HepG2 (cell line): ENCODE data around the gene ATG16L2. TPM values are rescaled to one million over a fixed set of nuclear protein-coding genes. Genes with fewer than 3 reads are reported as not detected.

Source experiments
- BHLHE40 ChIP-seq: IDR thresholded peaks from 2 replicates; pipeline ENCODE4 v1.6.1; 2011; ENCODE audit warnings: low read length, improper control_type of control experiment
- BORCS8-MEF2B ChIP-seq: sonication (generic); formaldehyde crosslinking; IDR thresholded peaks from 2 replicates; pipeline ENCODE4 v1.8.0; 2022; ENCODE audit warnings: mild to moderate bottlenecking, missing genetic modification reagents
- CCDC6 ChIP-seq: sonication (generic); formaldehyde crosslinking; IDR thresholded peaks from 2 replicates; pipeline ENCODE4 v1.8.1; 2022; ENCODE audit warnings: mild to moderate bottlenecking, missing genetic modification reagents, moderate library complexity
- GPBP1L1 ChIP-seq: sonication (generic); formaldehyde crosslinking; IDR thresholded peaks from 2 replicates; pipeline ENCODE4 v1.5.0; 2020; ENCODE audit warnings: mild to moderate bottlenecking, missing genetic modification reagents
- MEIS1 ChIP-seq: sonication (generic); formaldehyde crosslinking; IDR thresholded peaks from 2 replicates; pipeline ENCODE4 v1.9.0; 2021; ENCODE audit warnings: mild to moderate bottlenecking, missing genetic modification reagents, moderate library complexity, borderline replicate concordance
- MYC ChIP-seq: sonication (generic); formaldehyde crosslinking; IDR thresholded peaks from 2 replicates; pipeline ENCODE4 v1.9.0; 2021; ENCODE audit warnings: missing genetic modification reagents, borderline replicate concordance
- SALL1 ChIP-seq: sonication (generic); formaldehyde crosslinking; IDR thresholded peaks from 2 replicates; pipeline ENCODE4 v1.8.0; 2022; ENCODE audit warnings: mild to moderate bottlenecking, missing genetic modification reagents
- STAT5B ChIP-seq: sonication (generic); formaldehyde crosslinking; IDR thresholded peaks from 2 replicates; pipeline ENCODE4 v1.4.0; 2020; ENCODE audit warnings: missing genetic modification reagents
- TEAD3 ChIP-seq: optimal IDR thresholded peaks from 2 replicates; pipeline ENCODE3; 2016; ENCODE audit warnings: borderline replicate concordance
- TOE1 ChIP-seq: sonication (generic); formaldehyde crosslinking; IDR thresholded peaks from 2 replicates; pipeline ENCODE4 v1.4.0; 2020; ENCODE audit warnings: mild to moderate bottlenecking, missing genetic modification reagents
- YEATS2 ChIP-seq: sonication (generic); formaldehyde crosslinking; IDR thresholded peaks from 2 replicates; pipeline ENCODE4 v1.4.0; 2020; ENCODE audit warnings: missing genetic modification reagents, borderline replicate concordance
- ZNF3 ChIP-seq: IDR thresholded peaks from 2 replicates; pipeline ENCODE4 v1.7.0; 2017; ENCODE audit warnings: inconsistent platforms
- ZNF484 ChIP-seq: sonication (generic); formaldehyde crosslinking; IDR thresholded peaks from 2 replicates; pipeline ENCODE4 v1.5.1; 2020; ENCODE audit warnings: mild to moderate bottlenecking, low read depth, missing genetic modification reagents, borderline replicate concordance
- ZNF609 ChIP-seq: sonication (generic); formaldehyde crosslinking; IDR thresholded peaks from 2 replicates; pipeline ENCODE4 v1.4.0; 2020; ENCODE audit warnings: mild to moderate bottlenecking, missing genetic modification reagents, borderline replicate concordance
- ZNF773 ChIP-seq: sonication (generic); formaldehyde crosslinking; IDR thresholded peaks from 2 replicates; pipeline ENCODE4 v1.4.0; 2020; ENCODE audit warnings: missing genetic modification reagents, borderline replicate concordance
- ZNF792 ChIP-seq: IDR thresholded peaks from 2 replicates; pipeline ENCODE4 v1.6.1; 2016
- polyA plus RNA-seq, 8 experiments: library from polyadenylated mRNA; depleted of rRNA in 3 of 8; stranded (reverse) in 7 of 8; unstranded in 1 of 8; fragments of >200 nt; fragmentation: Illumina TruSeq in 4 of 8; extraction: Trizol in 4 of 8; gene quantifications; 2 replicates each; pipeline versions ENCODE4 v1.2.1 to v1.2.3, GENCODE V29; 2011 to 2016; ENCODE audit warnings: low read depth in 4 of 8, missing spikeins in 1 of 8, mixed read lengths in 1 of 8; ENCODE audit not compliant: insufficient read depth in 1 of 8
- total RNA-seq, 5 experiments: library from RNA; depleted of rRNA; stranded (reverse); fragments of >200 nt; fragmentation: Illumina TruSeq; extraction: Trizol; gene quantifications; 2 replicates each; pipeline ENCODE4 v1.2.3, GENCODE V29; 2016; ENCODE audit warnings: low read depth in 1 of 5
- TF ChIP-seq, protein P1 (sequence below): fragments of 450-650 bp; IDR thresholded peaks from 2 replicates; pipeline ENCODE4 v1.6.1; 2017; ENCODE audit warnings: mild to moderate bottlenecking
- TF ChIP-seq, protein P2 (sequence below): sonication (generic); formaldehyde crosslinking; IDR thresholded peaks from 2 replicates; pipeline ENCODE4 v1.5.0; 2020; ENCODE audit warnings: mild to moderate bottlenecking, missing genetic modification reagents

The ATG16L2 gene
- total and polyA plus RNA-seq, 2 of the 13 experiments (the other 11 are each of a cell fraction or from before 2014, with no cell fraction given) = 6.2 to 14.8 TPM

DNA sequence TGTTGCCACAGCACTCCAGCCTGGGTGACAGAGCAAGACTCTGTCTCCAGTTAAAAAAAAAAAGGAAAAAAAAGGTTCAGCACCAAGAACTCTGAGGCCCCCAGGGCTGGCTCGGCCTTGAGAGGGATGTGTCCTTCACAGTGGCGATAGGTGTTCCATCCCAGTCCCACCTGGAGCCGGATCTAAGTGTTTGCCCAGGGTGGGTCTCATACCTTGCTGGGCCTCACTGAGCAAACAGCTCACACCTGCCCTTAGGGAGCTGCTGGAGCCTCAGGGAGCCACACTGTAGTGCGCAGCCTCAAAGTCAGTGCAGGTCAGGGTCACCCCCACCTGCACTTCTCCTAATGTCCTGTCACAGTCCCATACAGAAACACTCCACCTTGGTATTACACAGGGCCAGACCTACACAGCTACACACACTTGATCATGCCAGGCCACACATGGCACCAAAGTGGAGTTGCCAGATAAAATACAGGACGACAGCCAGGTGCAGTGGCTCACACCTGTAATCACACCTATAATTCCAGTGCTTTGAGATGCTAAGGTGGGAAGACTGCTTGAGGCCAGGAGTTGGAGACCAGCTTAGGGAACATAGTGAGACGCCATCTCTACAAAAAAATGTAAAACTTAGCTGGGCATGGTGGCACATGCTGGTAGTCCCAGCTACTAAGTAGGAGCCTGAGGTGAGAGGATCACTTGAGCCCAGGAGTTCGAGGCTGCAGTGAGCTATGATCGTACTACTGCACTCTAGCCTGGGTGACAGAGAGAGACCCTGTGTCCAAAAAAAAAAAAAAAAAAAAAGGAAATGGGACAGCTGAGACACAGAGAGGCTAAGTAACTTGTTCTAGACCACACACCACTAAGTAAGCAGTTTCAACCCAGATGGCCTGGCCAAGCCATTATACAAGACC is 27.7 kb upstream of the ATG16L2 start (continued):
- TF ChIP-seq, protein P1, sequence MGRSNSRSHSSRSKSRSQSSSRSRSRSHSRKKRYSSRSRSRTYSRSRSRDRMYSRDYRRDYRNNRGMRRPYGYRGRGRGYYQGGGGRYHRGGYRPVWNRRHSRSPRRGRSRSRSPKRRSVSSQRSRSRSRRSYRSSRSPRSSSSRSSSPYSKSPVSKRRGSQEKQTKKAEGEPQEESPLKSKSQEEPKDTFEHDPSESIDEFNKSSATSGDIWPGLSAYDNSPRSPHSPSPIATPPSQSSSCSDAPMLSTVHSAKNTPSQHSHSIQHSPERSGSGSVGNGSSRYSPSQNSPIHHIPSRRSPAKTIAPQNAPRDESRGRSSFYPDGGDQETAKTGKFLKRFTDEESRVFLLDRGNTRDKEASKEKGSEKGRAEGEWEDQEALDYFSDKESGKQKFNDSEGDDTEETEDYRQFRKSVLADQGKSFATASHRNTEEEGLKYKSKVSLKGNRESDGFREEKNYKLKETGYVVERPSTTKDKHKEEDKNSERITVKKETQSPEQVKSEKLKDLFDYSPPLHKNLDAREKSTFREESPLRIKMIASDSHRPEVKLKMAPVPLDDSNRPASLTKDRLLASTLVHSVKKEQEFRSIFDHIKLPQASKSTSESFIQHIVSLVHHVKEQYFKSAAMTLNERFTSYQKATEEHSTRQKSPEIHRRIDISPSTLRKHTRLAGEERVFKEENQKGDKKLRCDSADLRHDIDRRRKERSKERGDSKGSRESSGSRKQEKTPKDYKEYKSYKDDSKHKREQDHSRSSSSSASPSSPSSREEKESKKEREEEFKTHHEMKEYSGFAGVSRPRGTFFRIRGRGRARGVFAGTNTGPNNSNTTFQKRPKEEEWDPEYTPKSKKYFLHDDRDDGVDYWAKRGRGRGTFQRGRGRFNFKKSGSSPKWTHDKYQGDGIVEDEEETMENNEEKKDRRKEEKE = no peak
- no peak for TF ChIP-seq TOE1 (CRISPR knock-in tag)
- TF ChIP-seq ZNF484 (CRISPR knock-in tag) = no peak
- TF ChIP-seq BHLHE40 = no peak
- peak; percentile 44 for TF ChIP-seq BORCS8-MEF2B (CRISPR knock-in tag)
- no peak for TF ChIP-seq GPBP1L1 (CRISPR knock-in tag)
- no peak for TF ChIP-seq ZNF3 (CRISPR knock-in tag)
- peak; percentile 78 for TF ChIP-seq SALL1 (CRISPR knock-in tag)
- peak; percentile 44 for TF ChIP-seq TEAD3 (CRISPR knock-in tag)
- TF ChIP-seq ZNF773 (CRISPR knock-in tag) = no peak
- no peak for TF ChIP-seq YEATS2 (CRISPR knock-in tag)
- peak; percentile 82 for TF ChIP-seq CCDC6 (CRISPR knock-in tag)
- peak; percentile 81; the same call in 1 of the 2 replicates for TF ChIP-seq ZNF609 (CRISPR knock-in tag)
- TF ChIP-seq MYC (CRISPR knock-in tag) = peak; percentile 33; the same call in 1 of the 2 replicates
- 0 out of 2 replicates have a peak, but pooled peaks have one; percentile 27 for TF ChIP-seq ZNF792 (CRISPR knock-in tag)
- TF ChIP-seq, protein P2, sequence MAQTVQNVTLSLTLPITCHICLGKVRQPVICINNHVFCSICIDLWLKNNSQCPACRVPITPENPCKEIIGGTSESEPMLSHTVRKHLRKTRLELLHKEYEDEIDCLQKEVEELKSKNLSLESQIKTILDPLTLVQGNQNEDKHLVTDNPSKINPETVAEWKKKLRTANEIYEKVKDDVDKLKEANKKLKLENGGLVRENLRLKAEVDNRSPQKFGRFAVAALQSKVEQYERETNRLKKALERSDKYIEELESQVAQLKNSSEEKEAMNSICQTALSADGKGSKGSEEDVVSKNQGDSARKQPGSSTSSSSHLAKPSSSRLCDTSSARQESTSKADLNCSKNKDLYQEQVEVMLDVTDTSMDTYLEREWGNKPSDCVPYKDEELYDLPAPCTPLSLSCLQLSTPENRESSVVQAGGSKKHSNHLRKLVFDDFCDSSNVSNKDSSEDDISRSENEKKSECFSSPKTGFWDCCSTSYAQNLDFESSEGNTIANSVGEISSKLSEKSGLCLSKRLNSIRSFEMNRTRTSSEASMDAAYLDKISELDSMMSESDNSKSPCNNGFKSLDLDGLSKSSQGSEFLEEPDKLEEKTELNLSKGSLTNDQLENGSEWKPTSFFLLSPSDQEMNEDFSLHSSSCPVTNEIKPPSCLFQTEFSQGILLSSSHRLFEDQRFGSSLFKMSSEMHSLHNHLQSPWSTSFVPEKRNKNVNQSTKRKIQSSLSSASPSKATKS (CRISPR knock-in tag) = no peak
- no peak for TF ChIP-seq STAT5B (CRISPR knock-in tag)
- no peak for TF ChIP-seq MEIS1
